Neural crest cell (in vitro differentiated cells): Measurements from ENCODE around the gene AKR7A2. TPM values are rescaled to one million over a fixed set of nuclear protein-coding genes. Genes with fewer than 3 reads are reported as not detected.

Experiments used
- DNase-seq: peaks from one replicate; pipeline ENCODE4 v3.0.0; 2021; ENCODE audit warnings: low read depth, mixed read lengths, low spot score
- H3K27ac Mint-ChIP-seq: one replicate; pipeline ENCODE4 v1.8.0; 2021; ENCODE audit warnings: mild to moderate bottlenecking, mixed read lengths; ENCODE audit not compliant: unreplicated experiment
- H3K27me3 Mint-ChIP-seq: 2 replicates; pipeline ENCODE4 v1.8.0; 2021; ENCODE audit warnings: low read depth, mild to moderate bottlenecking, mixed read lengths
- H3K36me3 Mint-ChIP-seq: 2 replicates; pipeline ENCODE4 v1.8.0; 2021; ENCODE audit warnings: low read depth, mild to moderate bottlenecking, mixed read lengths
- H3K4me1 Mint-ChIP-seq: 2 replicates; pipeline ENCODE4 v1.8.0; 2021; ENCODE audit warnings: mixed read lengths
- H3K4me3 Mint-ChIP-seq: one replicate; pipeline ENCODE4 v1.8.0; 2021; ENCODE audit warnings: mild to moderate bottlenecking, mixed read lengths
- H3K9me3 Mint-ChIP-seq: 2 replicates; pipeline ENCODE4 v1.8.0; 2021; ENCODE audit warnings: mixed read lengths
- CTCF ChIP-seq: fragments of 200-600 bp; sonication (generic); conservative IDR thresholded peaks from 2 replicates; pipeline ENCODE4 v1.5.0; 2021; ENCODE audit warnings: antibody characterized with exemption, mild to moderate bottlenecking
- total RNA-seq: library from RNA; stranded (reverse); gene quantifications from 2 replicates; pipeline ENCODE4 v1.2.1, GENCODE V29; 2021

AKR7A2 gene
- total RNA-seq, 1 donor from 2014 or later = 75.7 TPM

- H3K36me3 Mint-ChIP-seq = peaks cover 4% of the 10 kb centered on the region
- DNase-seq = no peak
- H3K9me3 Mint-ChIP-seq = no peaks in the 10 kb centered on the region
- no peak for TF ChIP-seq CTCF
- no peaks in the 10 kb centered on the region for H3K27me3 Mint-ChIP-seq
- H3K4me1 Mint-ChIP-seq = no peaks in the 10 kb centered on the region
- H3K27ac Mint-ChIP-seq = no peak overlapping the region
- H3K4me3 Mint-ChIP-seq = no peak overlapping the region
These were observed 43.5 kb downstream of the AKR7A2 start for GRCh38 chr1:19268445-19268844.

GRCh38 chr1:19262744-19263143, 49.2 kb downstream of the AKR7A2 start:
- no peak for TF ChIP-seq CTCF
- no peaks in the 10 kb centered on the region for H3K27me3 Mint-ChIP-seq
- H3K36me3 Mint-ChIP-seq = peaks cover 5% of the 10 kb centered on the region
- no peaks in the 10 kb centered on the region for H3K4me1 Mint-ChIP-seq
- no peak overlapping the region for H3K27ac Mint-ChIP-seq
- no peak for DNase-seq
- no peaks in the 10 kb centered on the region for H3K9me3 Mint-ChIP-seq
- no peak overlapping the region for H3K4me3 Mint-ChIP-seq

- Mint-ChIP-seq H3K4me3 (no peak overlapping the region), H3K27ac (no peak overlapping the region), H3K27me3 (no peaks in the 10 kb centered on the region), H3K36me3 (peaks cover 8% of the 10 kb centered on the region), H3K9me3 (no peaks in the 10 kb centered on the region), H3K4me1 (no peaks in the 10 kb centered on the region)
- no peak for DNase-seq
- TF ChIP-seq CTCF = no peak
These were observed 49.9 kb downstream of the AKR7A2 start for GRCh38 chr1:19262047-19262446.

- Mint-ChIP-seq H3K4me1 (no peaks in the 10 kb centered on the region), H3K27me3 (no peaks in the 10 kb centered on the region), H3K36me3 (peaks cover 10% of the 10 kb centered on the region), H3K4me3 (no peak overlapping the region), H3K9me3 (no peaks in the 10 kb centered on the region), H3K27ac (no peak overlapping the region)
- no peak for DNase-seq
- TF ChIP-seq CTCF = no peak
These were observed 51.5 kb downstream of the AKR7A2 start for GRCh38 chr1:19260211-19261138.

- no peaks in the 10 kb centered on the region for H3K9me3 Mint-ChIP-seq
- peaks cover 10% of the 10 kb centered on the region for H3K36me3 Mint-ChIP-seq
- no peak for TF ChIP-seq CTCF
- H3K27me3 Mint-ChIP-seq = no peaks in the 10 kb centered on the region
- no peak for DNase-seq
- H3K4me3 Mint-ChIP-seq = no peak overlapping the region
- H3K4me1 Mint-ChIP-seq = peaks cover 6% of the 10 kb centered on the region
- no peak overlapping the region for H3K27ac Mint-ChIP-seq
These were observed 53.6 kb downstream of the AKR7A2 start for GRCh38 chr1:19258353-19258752.
